ENCODE measurements around the gene TRAFD1. TPM values are rescaled to one million over a fixed set of nuclear protein-coding genes. Genes with fewer than 3 reads are reported as not detected.
A peak's percentile ranks its signal among the peaks of the same experiment; 100 is the strongest.

Gene TRAFD1
- total and polyA plus RNA-seq, 9 of the 15 experiments (the other 6 are each of a cell fraction or from before 2014, with no cell fraction given): 41.3 to 85.5 (median 54.5) TPM

- 88% methylated on average over 5 of the region's 5 CpGs for WGBS (ENCODE audit: insufficient coverage, low coverage, missing lambda C conversion rate)
- CTCF ChIA-PET (ENCODE audit: low intra/inter-chr PET ratio): no interaction called here
- H3K79me2 ChIP-seq (ENCODE audit: control insufficient read depth, insufficient read depth, low read length): no peaks in the 10 kb centered on the region
- intact Hi-C loops (cut with micrococcal nuclease): no loop called here
- H3K9me3 ChIP-seq (replicated peaks; ENCODE audit: control insufficient read depth, insufficient read depth, low read depth, low read length): no peaks in the 10 kb centered on the region
- H3K36me3 ChIP-seq (ENCODE audit: control insufficient read depth, insufficient read depth, low read length): peaks cover 57% of the 10 kb centered on the region; the same call in 2 of the 3 replicates
- H3K4me1 ChIP-seq (replicated peaks in 1 of 2; ENCODE audit: control insufficient read depth in 2 of 2, insufficient read depth in 2 of 2, low read length in 2 of 2): no peaks in the 10 kb centered on the region
- FAIRE-seq (no peak), ATAC-seq (no peak), DNase-seq (ENCODE audit: extremely low read depth in 1 of 4, low spot score in 3 of 4) (no peak)
- no peak overlapping the region for H2AFZ ChIP-seq (ENCODE audit: low read depth, low read length)
- H3K4me2 ChIP-seq (ENCODE audit: insufficient read depth, low read length): no peak overlapping the region
- no peaks in the 10 kb centered on the region for H3K27me3 ChIP-seq (ENCODE audit: control insufficient read depth in 2 of 2, insufficient read depth in 2 of 2, low read length in 2 of 2)
- in situ Hi-C loops (cut with MboI): no loop called here
- H3K9me1 ChIP-seq (ENCODE audit: control insufficient read depth, insufficient read depth, low read length): no peaks in the 10 kb centered on the region
- H3K9ac ChIP-seq (ENCODE audit: insufficient read depth in 1 of 2, low read depth in 2 of 2, low read length in 2 of 2): peak overlapping the region in 1 of 2 experiments; percentile 80; a peak in 2 of 4 replicates
- no peak overlapping the region for H3K27ac ChIP-seq (ENCODE audit: extremely low read depth, low read depth, low read length)
- BruUV-seq (replicated peaks): no TSS peak
- POLR2A ChIA-PET: interaction anchor here (0.7 kb wide), 1 partner anchor 12 kb away, joined by 3 read pairs; no protein-coding TSS in a partner anchor
- H3K4me3 ChIP-seq: no peak overlapping the region
- no peak for TF ChIP-seq GTF2A2 (tag; IDR thresholded peaks at IDR 0.05)
- TF ChIP-seq ZNF316 (IDR thresholded peaks at IDR 0.05): no peak
- no peaks in the 10 kb centered on the region for H4K20me1 ChIP-seq (replicated peaks; ENCODE audit: control insufficient read depth, insufficient read depth, low read length)
These were observed 65.1 kb downstream of the TRAFD1 start for GRCh38 chr12:112190231-112191025.

DNA sequence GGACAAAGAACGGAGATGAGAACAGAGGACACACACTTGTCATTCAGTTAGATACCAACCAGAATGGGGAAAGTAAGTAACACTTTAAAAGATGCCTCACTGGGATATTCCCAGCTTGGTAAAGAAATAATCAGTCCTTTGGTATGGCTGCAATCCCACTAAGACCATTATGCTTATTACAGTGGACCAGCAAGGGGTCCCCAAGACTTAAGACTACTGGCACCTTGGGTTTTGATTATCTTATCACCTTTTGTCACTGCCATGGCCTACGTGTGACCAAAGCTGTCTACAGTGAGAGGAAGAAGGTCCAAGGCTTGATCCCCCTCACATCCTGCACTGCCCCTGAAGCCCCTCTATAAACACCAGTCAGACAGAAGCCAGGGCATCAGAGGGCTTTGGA is 65.8 kb downstream of the TRAFD1 start:
- Histone ChIP-seq H3K9me1 (ENCODE audit: control insufficient read depth, insufficient read depth, low read length) (no peaks in the 10 kb centered on the region), H3K9ac (ENCODE audit: insufficient read depth in 1 of 2, low read depth in 2 of 2, low read length in 2 of 2) (peak overlapping the region in 1 of 2 experiments; percentile 80; a peak in 1 of 4 replicates), H3K36me3 (ENCODE audit: control insufficient read depth, insufficient read depth, low read length) (peaks cover 57% of the 10 kb centered on the region; the same call in 2 of the 3 replicates), H4K20me1 (replicated peaks; ENCODE audit: control insufficient read depth, insufficient read depth, low read length) (no peaks in the 10 kb centered on the region), H2AFZ (ENCODE audit: low read depth, low read length) (no peak overlapping the region), H3K79me2 (ENCODE audit: control insufficient read depth, insufficient read depth, low read length) (no peaks in the 10 kb centered on the region), H3K27ac (ENCODE audit: extremely low read depth, low read depth, low read length) (no peak overlapping the region), H3K9me3 (replicated peaks; ENCODE audit: control insufficient read depth, insufficient read depth, low read depth, low read length) (no peaks in the 10 kb centered on the region), H3K4me3 (no peak overlapping the region), H3K27me3 (ENCODE audit: control insufficient read depth in 2 of 2, insufficient read depth in 2 of 2, low read length in 2 of 2) (no peaks in the 10 kb centered on the region), H3K4me1 (replicated peaks in 1 of 2; ENCODE audit: control insufficient read depth in 2 of 2, insufficient read depth in 2 of 2, low read length in 2 of 2) (no peaks in the 10 kb centered on the region), H3K4me2 (ENCODE audit: insufficient read depth, low read length) (no peak overlapping the region)
- intact Hi-C loops (cut with micrococcal nuclease): no loop called here
- in situ Hi-C loops (cut with MboI): no loop called here
- ATAC-seq (no peak), FAIRE-seq (no peak), DNase-seq (ENCODE audit: extremely low read depth in 1 of 4, low spot score in 3 of 4) (no peak)
- no TSS peak for BruUV-seq (replicated peaks)
- ChIA-PET POLR2A (no interaction called here), CTCF (ENCODE audit: low intra/inter-chr PET ratio) (no interaction called here)
- 60% methylated on average over 2 of the region's 2 CpGs for WGBS (ENCODE audit: insufficient coverage, low coverage, missing lambda C conversion rate)
- TF ChIP-seq ZBTB43 (CRISPR knock-in tag; IDR thresholded peaks at IDR 0.05) (no peak), ZKSCAN1 (IDR thresholded peaks at IDR 0.05; ENCODE audit: low read depth, low read length) (no peak), SREBF2 (CRISPR knock-in tag; IDR thresholded peaks at IDR 0.05) (no peak)
